NK-92 (cell line): ENCODE results near the gene MAPK6.

Experiments
- DNase-seq: peaks from one replicate; lab custom pipeline; 2025; ENCODE audit not compliant: unreplicated experiment; lab: John Stamatoyannopoulos, UW

The MAPK6 gene

DNA sequence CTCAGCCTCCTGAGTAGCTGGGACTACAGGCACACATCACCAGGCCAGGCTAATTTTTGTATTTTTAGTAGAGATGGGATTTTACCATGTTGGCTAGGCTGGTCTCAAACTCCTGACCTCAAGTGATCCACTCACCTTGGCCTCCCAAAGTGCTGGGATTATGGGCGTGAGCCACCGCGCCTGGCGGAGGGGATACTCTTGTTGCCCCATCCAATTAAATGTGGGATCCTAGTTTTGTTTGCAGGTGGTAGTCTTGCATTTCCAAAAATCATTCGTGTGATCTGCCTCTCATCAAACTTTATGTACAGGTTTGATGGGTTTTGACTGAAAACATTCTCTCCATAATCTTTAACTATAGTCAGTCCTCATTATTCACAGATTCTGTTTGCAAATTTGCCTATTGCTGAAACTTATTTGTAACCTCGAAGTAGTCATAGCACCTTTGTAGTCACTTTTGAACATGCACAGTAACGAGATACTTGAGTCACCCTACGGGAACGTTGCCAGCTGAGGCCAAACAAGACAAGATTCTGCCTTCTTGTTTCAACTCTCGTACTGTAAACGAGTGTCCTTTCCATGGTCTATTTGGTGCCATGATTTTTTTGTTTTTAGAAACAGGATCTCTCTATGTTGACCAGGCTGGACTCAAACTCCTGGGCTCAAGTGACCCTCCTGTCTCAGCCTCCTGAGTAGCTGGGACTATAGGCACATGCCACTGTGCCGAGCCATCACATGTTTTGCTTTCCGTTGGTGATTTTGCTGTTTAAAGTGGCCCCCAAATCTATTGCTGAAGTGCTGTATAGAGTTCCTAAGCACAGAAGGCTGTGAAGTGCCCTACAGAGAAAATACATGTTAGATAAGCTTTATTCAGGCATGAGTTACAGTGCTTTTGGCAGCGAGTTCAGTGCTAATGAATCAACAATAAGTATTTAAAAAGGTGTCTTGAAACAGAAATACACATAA is 8.1 kb upstream of the MAPK6 start:
- no peak for DNase-seq

DNA sequence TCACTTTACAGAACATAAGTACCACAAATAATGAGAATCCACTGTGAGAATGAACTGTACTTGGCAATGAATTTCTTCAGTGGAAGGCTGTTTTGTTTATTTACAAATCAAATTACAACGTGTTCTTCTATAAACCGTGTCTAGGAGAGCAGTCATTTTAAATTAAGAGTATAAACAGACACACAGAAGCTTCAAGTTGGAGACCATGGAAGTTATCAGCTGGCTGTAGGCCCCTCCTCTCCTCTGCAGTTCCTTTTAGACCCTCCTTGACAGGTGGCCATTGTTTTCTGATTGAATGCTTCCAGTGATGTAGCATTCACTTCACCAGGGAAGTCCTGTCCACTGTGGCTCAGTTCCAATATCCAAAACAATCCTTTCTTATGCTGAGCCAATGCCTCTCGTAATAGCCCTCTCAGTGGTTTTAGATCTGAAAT is 7.3 kb upstream of the MAPK6 start:
- no peak for DNase-seq

GRCh38 chr15:52012210-52012609 is 6.8 kb upstream of the MAPK6 start:
- DNase-seq = no peak

DNA sequence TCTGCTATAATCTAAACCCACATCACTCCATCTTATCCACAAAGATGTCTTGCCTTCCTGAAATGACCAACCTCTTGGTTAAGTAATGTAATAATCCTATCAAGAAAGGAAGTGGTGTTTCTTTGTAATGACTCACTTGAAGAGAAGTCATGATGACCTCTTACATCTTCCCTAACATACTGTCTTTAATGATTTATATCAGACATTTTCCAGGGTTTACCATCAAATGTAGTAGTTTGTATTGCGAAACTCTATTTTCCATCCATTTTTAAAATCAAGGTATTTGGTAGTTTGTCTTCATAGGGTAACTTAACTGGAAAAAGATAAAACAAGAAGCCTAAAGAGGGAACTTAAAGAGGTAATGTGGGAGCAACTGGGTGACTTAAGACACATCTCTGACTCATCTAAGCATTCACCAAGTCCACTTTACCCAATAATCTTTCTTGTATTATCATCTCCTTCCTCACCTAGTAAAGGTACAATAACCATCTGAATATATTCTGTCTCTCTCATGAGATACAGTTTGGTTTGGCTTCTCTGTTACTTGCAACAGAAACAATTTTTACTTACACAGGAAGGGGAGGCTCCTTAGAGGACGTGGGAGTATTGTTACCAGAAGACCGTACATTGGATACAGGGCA is 5.7 kb upstream of the MAPK6 start:
- no peak for DNase-seq

DNA sequence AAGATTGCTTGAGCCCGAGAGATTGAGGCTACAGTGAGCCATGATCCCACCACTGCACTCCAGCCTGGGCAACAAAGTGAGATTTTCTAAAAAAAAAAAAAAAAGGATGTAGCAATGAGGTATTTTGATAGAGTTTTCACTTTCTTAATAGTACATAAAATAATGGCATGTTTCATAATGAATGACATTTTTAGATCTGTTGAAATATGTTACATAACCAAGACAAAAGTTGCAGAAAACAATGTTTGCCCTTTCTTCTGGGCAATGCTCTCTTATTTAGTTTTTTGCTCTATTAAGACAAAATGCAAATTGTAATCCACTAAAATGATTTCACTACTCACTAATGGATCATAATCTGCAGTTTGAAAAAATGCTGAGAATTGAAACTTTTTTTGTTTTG is 4.4 kb upstream of the MAPK6 start:
- DNase-seq = no peak

GRCh38 chr15:52016316-52016715 is 2.7 kb upstream of the MAPK6 start:
- no peak for DNase-seq

DNA sequence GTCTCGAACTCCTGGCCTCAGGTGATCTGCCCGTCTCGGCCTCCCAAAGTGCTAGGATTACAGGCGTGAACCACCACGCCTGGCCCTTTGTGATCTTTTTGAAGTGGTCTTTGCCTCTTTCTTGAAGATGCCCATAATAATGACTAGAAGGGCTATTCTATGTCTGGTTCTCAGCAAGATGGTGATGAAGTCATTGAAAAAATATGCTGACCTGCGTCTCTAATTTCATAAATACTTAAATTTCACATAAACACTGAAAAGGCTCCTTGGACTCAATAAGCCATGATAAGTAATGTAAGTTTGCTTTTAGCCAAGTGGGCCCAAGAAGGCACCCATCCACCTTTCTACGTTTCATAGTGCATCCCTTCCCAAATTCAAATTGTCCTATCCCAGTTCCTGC is 775 bp upstream of the MAPK6 start:
- DNase-seq = no peak

GRCh38 chr15:52019394-52020220 is 588 bp downstream of the MAPK6 start:
- no peak for DNase-seq

DNA sequence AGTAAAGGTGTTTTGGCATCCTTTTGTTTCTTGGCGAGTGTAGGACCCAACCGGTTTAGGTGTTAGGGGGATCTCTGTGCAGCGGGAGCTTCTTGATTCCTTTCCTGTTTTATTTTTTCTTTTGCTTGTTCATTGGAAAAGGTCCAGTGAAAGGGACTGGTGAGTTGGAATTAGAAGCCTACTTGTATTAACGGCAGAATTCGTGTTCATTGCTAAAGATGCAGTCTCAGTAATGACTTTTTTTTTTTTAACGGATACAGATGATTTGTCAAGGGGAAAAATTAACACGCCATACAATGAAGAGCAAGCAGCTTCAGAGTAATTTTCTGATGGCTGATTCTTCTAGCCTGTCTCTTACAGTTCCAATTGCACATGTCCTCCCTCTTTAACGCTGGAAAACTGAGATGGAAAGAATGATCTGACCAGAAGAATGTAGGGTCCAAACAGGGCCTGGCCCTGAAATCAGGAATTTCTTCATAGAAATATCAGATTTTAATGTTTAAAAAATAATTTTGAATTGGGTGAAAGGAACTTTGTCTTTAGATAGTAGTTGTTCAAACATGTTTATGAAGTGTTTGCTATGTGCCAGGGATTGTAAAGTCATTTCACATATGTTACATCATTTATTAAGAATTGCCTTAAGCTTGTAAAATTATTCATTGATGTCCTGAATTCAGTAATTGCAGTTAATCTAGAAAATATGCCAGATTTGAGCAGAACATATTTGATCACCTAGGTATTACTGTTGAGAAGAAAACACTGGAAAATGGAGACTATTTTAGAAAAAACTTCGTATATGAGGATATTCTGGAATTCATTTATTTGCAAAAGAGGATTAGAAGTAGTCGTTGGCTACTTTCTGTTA is 1.4 kb downstream of the MAPK6 start:
- no peak for DNase-seq

DNA sequence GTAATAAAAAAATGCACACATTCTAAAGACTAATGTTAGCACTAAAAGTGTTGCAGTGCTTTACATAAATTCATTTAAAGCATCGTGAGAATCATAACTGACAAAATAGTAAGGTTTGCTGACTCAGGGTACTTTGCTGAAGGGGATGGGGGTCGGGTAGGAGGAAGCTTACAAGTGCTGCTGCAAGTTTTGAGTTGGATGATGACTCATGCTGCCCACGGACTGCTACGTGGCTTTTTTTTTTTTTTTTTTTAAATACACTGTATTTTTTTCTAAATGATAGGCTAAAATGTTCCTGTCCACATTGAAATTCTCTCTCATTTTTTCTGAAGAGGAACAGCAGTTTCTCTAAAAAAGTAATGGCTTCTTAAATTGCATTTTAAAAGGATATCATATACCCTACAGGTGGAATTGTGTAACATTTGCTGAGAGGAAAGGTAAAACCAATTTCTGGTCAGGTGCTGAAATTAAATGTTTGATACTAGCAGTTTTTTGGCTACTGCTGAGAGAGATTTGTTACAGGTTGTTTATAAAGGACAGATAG is 2.2 kb downstream of the MAPK6 start:
- DNase-seq = no peak

DNA sequence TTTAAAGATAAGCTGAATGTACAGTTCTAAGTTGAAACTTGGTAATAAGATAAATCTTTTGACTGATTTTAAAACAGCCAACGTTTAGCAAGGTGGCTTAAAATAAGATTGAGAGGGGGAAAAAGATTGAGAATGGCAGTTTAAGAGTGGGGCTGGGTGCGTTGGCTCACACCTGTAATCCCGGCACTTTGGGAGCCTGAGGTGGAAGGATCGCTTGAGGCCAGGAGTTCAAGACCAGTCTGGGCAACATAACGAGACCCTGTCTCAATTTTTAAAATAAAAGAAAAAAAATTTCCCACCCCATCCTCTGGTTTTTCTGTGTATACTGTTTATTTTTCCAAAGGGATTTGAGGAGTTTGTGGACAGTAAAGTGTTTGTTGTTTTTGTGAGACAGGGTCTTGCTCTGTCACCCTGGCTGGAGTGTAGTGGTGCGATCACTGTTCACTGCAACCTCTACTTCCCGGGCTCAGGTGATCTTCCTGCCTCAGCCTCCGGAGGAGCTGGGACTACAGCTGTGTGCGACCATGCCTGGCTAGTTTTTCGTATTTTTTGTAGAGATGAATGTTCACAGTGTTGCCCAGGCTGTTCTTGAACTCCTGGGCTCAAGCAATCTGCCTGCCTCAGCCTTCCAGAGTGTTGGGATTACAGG is 3.0 kb downstream of the MAPK6 start:
- no peak for DNase-seq

DNA sequence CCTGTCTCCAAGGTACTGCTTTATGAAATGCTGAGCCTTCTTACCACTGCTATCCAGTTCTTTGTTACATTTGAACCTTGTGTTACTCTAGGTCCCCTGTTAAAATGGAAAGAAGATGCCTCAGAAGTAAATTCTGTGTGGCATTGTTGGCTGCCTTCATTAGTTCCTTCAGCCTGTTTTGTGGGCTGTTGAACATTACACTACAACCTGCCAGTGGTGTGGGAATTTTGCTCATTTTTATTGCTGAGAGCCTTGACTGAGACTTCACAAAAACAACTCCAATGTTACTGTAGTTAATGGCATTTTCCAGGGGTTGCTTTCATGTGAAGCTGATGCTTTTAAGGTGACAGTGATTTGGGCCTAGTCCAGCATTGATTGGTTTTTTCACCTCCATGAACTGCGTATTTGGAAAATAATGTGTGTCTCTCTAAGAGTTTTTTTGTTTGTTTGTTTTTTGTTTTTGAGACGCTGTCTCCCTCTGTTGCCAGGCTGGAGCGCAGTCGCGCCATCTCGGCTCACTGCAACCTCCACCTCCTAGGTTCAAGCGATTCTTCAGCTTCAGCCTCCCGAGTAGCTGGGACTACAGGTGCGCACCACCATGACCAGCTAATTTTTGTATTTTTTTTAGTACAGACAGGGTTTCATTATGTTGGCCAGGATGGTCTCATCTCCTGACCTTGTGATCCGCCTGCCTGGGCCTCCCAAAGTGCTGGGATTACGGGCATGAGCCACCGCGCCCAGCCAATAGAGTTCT is 4.3 kb downstream of the MAPK6 start:
- DNase-seq = no peak

DNA sequence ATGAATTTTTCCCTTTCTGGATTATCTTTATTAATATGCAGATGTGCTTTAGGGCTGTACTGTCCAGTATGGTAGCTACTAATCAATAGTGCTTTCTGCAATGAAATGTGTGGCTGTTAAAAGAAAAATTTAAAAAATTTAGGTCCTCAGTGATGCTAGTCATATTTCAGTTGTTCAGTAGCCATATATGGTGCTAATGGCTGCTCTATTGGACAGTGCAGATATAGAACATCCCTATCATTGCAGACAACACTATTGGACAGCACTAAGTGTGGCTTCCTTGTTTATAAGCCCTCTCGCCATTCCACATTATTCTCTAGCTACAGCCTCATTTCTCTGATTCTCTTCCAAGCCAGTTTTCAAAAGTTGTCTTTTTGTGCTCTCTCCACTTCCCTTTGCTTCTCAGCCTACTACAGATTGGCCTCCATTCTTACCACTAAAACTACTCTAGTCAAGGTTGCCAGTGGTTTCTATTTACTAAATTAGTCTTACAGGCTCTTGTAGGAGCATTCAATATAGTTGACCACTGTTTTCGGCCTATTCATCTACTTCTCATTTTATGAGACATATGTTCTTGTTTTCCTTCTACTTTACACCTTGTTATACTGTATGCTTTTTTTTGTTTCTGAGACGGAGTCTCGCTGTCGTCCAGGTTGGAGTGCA is 9.5 kb downstream of the MAPK6 start:
- DNase-seq = no peak

- DNase-seq = no peak
Observed at GRCh38 chr15:52030010-52030409, 11.0 kb downstream of the MAPK6 start.

DNA sequence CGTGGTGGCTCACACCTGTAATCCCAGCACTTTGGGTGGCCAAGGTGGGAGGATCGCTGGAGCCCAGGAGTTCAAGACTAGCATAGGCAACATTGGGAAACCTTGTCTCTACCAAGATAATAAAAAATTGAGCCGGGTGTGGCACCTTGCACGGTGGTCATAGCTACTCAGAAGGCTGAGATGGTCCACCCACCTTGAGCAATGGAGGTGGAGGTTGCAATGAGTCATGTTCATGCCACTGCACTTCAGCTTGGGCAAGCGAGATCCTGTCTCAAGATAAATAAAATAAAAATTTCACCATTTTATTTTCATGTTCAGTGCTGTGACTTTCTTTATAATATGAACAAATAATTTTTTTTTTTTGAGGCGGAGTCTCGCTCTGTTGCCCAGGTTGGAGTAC is 12.5 kb downstream of the MAPK6 start:
- DNase-seq = no peak

- no peak for DNase-seq
Observed at GRCh38 chr15:52037889-52038505, 19.0 kb downstream of the MAPK6 start.

GRCh38 chr15:52039925-52040781 is 21.1 kb downstream of the MAPK6 start:
- no peak for DNase-seq
